ENCODE results near the gene SS18L1.

Gene SS18L1

GRCh38 chr20:62149532-62150309 lies 6.2 kb downstream of the SS18L1 start:
- H3K4me2 ChIP-seq (ENCODE audit: low read depth, low read length, poor library complexity, severe bottlenecking), result peak overlapping the region; percentile 4
- peaks cover 20% of the 10 kb centered on the region for H3K4me1 ChIP-seq (ENCODE audit: insufficient read depth, low read length, poor library complexity, severe bottlenecking)
- peaks cover 24% of the 10 kb centered on the region; the same call in 1 of the 2 replicates for H3K36me3 ChIP-seq (ENCODE audit: insufficient read depth, low read length)
- no peak for TF ChIP-seq EZH2phosphoT487 (IDR thresholded peaks at IDR 0.05; ENCODE audit: borderline replicate concordance)
- no peak for TF ChIP-seq CTCF (conservative IDR thresholded peaks at IDR 0.05; ENCODE audit: low read length)
- H3K4me3 ChIP-seq (ENCODE audit: low read length, poor library complexity, severe bottlenecking), result no peak overlapping the region
- no peak overlapping the region for H2AFZ ChIP-seq (ENCODE audit: low read length)
- no peaks in the 10 kb centered on the region for H3F3A ChIP-seq (ENCODE audit: low read depth)
- H3K9me2 ChIP-seq (replicated peaks; ENCODE audit: low read depth, low read length), result no peaks in the 10 kb centered on the region
- H3K79me2 ChIP-seq (ENCODE audit: insufficient read depth, low read length), result peaks cover 99% of the 10 kb centered on the region
- peaks cover 69% of the 10 kb centered on the region for H4K20me1 ChIP-seq (ENCODE audit: insufficient read depth, low read length, poor library complexity, severe bottlenecking)
- no peaks in the 10 kb centered on the region for H3K27me3 ChIP-seq (ENCODE audit: insufficient read depth, low read length, poor library complexity, severe bottlenecking)
- no peaks in the 10 kb centered on the region for H3K9me3 ChIP-seq (ENCODE audit: insufficient read depth, low read depth, low read length)
- H3K9ac ChIP-seq (ENCODE audit: low read depth, low read length, poor library complexity, severe bottlenecking), result no peak overlapping the region

DNA sequence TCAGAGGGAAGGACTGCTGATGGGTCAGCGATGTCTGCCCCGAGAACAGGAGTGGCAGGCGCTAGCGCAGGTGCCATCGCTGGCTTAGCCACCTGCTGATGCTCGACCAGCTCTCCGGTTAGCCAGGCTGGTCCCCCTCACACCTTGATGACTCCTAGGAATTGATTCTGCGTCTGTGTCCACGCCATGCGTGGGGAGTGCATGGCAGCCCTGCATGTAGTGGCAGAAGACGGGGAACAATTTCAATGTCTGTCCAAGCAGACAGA lies 6.7 kb downstream of the SS18L1 start:
- no peak overlapping the region for H3K4me2 ChIP-seq (ENCODE audit: low read depth, low read length, poor library complexity, severe bottlenecking)
- TF ChIP-seq EZH2phosphoT487 (IDR thresholded peaks at IDR 0.05; ENCODE audit: borderline replicate concordance), result no peak
- TF ChIP-seq CTCF (conservative IDR thresholded peaks at IDR 0.05; ENCODE audit: low read length), result no peak
- no peaks in the 10 kb centered on the region for H3K27me3 ChIP-seq (ENCODE audit: insufficient read depth, low read length, poor library complexity, severe bottlenecking)
- H3K9ac ChIP-seq (ENCODE audit: low read depth, low read length, poor library complexity, severe bottlenecking), result no peak overlapping the region
- H2AFZ ChIP-seq (ENCODE audit: low read length), result no peak overlapping the region
- H3K79me2 ChIP-seq (ENCODE audit: insufficient read depth, low read length), result peaks cover 99% of the 10 kb centered on the region
- no peak overlapping the region for H3K4me3 ChIP-seq (ENCODE audit: low read length, poor library complexity, severe bottlenecking)
- H3F3A ChIP-seq (ENCODE audit: low read depth), result no peaks in the 10 kb centered on the region
- H3K9me3 ChIP-seq (ENCODE audit: insufficient read depth, low read depth, low read length), result no peaks in the 10 kb centered on the region
- H3K4me1 ChIP-seq (ENCODE audit: insufficient read depth, low read length, poor library complexity, severe bottlenecking), result peaks cover 15% of the 10 kb centered on the region
- peaks cover 64% of the 10 kb centered on the region for H4K20me1 ChIP-seq (ENCODE audit: insufficient read depth, low read length, poor library complexity, severe bottlenecking)
- H3K36me3 ChIP-seq (ENCODE audit: insufficient read depth, low read length), result peaks cover 24% of the 10 kb centered on the region; the same call in 1 of the 2 replicates
- no peaks in the 10 kb centered on the region for H3K9me2 ChIP-seq (replicated peaks; ENCODE audit: low read depth, low read length)

GRCh38 chr20:62151225-62151624 lies 7.7 kb downstream of the SS18L1 start:
- peaks cover 99% of the 10 kb centered on the region for H3K79me2 ChIP-seq (ENCODE audit: insufficient read depth, low read length)
- no peak overlapping the region for H3K4me2 ChIP-seq (ENCODE audit: low read depth, low read length, poor library complexity, severe bottlenecking)
- H3K27me3 ChIP-seq (ENCODE audit: insufficient read depth, low read length, poor library complexity, severe bottlenecking), result no peaks in the 10 kb centered on the region
- H2AFZ ChIP-seq (ENCODE audit: low read length), result no peak overlapping the region
- no peaks in the 10 kb centered on the region for H3K9me2 ChIP-seq (replicated peaks; ENCODE audit: low read depth, low read length)
- peaks cover 29% of the 10 kb centered on the region; the same call in 1 of the 2 replicates for H3K36me3 ChIP-seq (ENCODE audit: insufficient read depth, low read length)
- peaks cover 54% of the 10 kb centered on the region for H4K20me1 ChIP-seq (ENCODE audit: insufficient read depth, low read length, poor library complexity, severe bottlenecking)
- H3K4me3 ChIP-seq (ENCODE audit: low read length, poor library complexity, severe bottlenecking), result no peak overlapping the region
- H3F3A ChIP-seq (ENCODE audit: low read depth), result no peaks in the 10 kb centered on the region
- TF ChIP-seq EZH2phosphoT487 (IDR thresholded peaks at IDR 0.05; ENCODE audit: borderline replicate concordance) (no peak), CTCF (conservative IDR thresholded peaks at IDR 0.05; ENCODE audit: low read length) (no peak)
- H3K9me3 ChIP-seq (ENCODE audit: insufficient read depth, low read depth, low read length), result no peaks in the 10 kb centered on the region
- H3K9ac ChIP-seq (ENCODE audit: low read depth, low read length, poor library complexity, severe bottlenecking), result no peak overlapping the region
- H3K4me1 ChIP-seq (ENCODE audit: insufficient read depth, low read length, poor library complexity, severe bottlenecking), result peaks cover 7% of the 10 kb centered on the region
